Thyroid gland (tissue), 4 donors: ENCODE results near the gene SYNPO2.

ENCODE experiments used
- POLR2A ChIP-seq, 2 donors: fragments of 450-650 bp; IDR thresholded peaks; one replicate each; pipeline ENCODE4 v1.6.1; 2017; ENCODE audit warnings: antibody characterized with exemption in 2 of 2, mild to moderate bottlenecking in 2 of 2, moderate library complexity in 1 of 2
- TF ChIP-seq, protein P1 (sequence below), 6 experiments: fragments of 200-600 bp in 3 of 6; fragments of 450-650 bp in 3 of 6; sonication (generic) in 3 of 6; IDR thresholded peaks; one replicate each; pipeline ENCODE4 v1.5.1; 2016 to 2019; ENCODE audit warnings: antibody characterized with exemption in 6 of 6, mild to moderate bottlenecking in 2 of 6, inconsistent platforms in 1 of 6, moderate library complexity in 1 of 6

DNA sequence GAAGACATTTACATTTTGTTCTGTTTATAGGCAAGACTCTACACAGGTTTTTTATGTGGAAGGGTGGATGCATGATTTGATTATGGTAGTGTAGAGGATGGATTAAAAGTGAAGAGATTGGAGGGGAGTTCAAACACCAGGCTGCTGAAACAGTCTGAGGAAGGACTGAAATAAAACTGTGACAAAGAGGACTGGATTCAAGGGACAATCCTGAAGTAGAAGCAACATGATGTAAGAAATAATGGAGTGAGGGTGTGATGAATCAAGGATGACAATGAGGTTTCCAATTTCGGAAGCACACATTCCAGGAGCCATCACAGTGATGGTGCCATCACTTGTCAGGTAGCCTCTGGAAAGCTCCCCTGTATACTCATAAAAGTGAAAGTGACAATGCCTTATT is 103.5 kb downstream of the SYNPO2 start:
- TF ChIP-seq, protein P1, sequence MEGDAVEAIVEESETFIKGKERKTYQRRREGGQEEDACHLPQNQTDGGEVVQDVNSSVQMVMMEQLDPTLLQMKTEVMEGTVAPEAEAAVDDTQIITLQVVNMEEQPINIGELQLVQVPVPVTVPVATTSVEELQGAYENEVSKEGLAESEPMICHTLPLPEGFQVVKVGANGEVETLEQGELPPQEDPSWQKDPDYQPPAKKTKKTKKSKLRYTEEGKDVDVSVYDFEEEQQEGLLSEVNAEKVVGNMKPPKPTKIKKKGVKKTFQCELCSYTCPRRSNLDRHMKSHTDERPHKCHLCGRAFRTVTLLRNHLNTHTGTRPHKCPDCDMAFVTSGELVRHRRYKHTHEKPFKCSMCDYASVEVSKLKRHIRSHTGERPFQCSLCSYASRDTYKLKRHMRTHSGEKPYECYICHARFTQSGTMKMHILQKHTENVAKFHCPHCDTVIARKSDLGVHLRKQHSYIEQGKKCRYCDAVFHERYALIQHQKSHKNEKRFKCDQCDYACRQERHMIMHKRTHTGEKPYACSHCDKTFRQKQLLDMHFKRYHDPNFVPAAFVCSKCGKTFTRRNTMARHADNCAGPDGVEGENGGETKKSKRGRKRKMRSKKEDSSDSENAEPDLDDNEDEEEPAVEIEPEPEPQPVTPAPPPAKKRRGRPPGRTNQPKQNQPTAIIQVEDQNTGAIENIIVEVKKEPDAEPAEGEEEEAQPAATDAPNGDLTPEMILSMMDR (IDR thresholded peaks at IDR 0.05), result no peak
- no peak for TF ChIP-seq POLR2A (IDR thresholded peaks at IDR 0.05)
